VCaP (cell line): ENCODE measurements around the gene TRPM2.

Experiments used
- H3K27ac ChIP-seq: fragments of 450-650 bp; 2 replicates; pipeline ENCODE4 v1.5.1; 2017
- TF ChIP-seq, protein P1 (sequence below): fragments of 450-650 bp; conservative IDR thresholded peaks from 2 replicates; pipeline ENCODE4 v1.5.1; 2017; ENCODE audit warnings: mild to moderate bottlenecking, moderate library complexity

The TRPM2 gene

DNA sequence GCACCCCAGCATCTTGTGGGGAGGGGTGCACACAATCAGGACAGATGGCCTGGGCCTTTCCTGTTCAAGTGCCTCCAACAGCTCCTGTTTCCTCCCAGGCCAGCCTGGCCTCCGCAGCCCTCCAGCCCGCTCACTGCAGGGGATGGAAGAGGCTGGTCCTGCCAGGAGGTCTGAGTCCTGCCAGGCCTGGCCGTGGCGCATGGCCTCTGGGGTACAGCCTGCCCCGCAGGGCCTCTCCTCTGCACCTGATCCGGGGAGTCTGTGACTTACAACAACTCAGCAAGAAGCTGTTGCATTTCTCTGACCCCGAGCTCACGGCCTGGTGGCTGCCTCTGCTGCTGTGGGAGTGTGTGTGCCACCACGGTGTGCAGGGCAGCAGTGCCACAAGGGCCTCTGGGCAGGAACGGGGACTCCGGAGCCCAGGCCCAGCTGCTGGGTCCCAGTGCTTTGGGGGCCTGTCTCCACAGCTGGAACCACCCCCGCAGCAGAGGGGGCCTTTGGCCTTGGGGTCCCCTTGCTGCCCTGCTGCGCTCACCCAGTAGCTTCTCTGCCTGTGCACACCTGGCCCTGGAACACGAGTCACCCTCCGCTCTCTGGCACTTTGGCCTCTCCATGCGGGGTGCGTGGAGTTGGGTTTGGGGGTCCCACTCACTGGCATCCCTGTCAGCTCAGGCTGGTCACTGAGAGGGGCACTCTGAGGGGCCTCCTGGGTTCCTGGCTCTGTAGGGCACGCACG is 84.4 kb downstream of the TRPM2 start:
- TF ChIP-seq, protein P1, sequence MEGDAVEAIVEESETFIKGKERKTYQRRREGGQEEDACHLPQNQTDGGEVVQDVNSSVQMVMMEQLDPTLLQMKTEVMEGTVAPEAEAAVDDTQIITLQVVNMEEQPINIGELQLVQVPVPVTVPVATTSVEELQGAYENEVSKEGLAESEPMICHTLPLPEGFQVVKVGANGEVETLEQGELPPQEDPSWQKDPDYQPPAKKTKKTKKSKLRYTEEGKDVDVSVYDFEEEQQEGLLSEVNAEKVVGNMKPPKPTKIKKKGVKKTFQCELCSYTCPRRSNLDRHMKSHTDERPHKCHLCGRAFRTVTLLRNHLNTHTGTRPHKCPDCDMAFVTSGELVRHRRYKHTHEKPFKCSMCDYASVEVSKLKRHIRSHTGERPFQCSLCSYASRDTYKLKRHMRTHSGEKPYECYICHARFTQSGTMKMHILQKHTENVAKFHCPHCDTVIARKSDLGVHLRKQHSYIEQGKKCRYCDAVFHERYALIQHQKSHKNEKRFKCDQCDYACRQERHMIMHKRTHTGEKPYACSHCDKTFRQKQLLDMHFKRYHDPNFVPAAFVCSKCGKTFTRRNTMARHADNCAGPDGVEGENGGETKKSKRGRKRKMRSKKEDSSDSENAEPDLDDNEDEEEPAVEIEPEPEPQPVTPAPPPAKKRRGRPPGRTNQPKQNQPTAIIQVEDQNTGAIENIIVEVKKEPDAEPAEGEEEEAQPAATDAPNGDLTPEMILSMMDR = no peak
- peak overlapping the region; percentile 57; the same call in 1 of the 2 replicates for H3K27ac ChIP-seq

DNA sequence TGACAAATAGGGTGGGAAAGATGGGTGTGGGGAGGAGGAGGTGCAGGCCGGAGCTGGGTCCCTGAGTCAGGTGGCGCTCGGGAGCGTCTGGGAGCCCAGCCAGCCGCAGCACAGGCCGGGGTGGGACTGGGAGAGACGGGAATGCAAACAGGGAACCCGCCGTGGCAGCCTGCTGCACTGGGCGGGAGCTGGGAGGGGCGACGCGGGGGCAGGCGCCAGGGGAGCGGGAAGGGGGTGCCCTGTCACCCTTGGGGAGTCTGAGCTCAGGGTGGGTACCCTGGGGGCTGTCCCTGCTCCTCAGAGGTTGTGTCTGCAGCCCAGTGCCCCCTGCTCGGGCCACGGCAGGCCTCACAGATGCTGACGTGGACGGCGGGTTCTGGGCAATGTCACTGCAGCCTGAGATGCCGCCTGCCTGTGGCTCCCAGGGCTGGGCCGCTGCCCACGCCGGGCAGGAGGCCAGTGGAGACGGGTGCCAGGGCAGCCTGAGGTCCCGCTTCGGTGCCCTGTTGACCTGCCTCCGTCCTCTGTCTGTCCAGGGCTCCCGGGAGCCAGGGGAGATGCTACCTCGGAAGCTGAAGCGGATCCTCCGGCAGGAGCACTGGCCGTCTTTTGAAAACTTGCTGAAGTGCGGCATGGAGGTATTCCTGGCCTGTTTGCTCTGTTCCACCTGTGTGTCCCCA is 85.2 kb downstream of the TRPM2 start:
- TF ChIP-seq, protein P1 = no peak
- H3K27ac ChIP-seq = peak overlapping the region; percentile 57; the same call in 1 of the 2 replicates

DNA sequence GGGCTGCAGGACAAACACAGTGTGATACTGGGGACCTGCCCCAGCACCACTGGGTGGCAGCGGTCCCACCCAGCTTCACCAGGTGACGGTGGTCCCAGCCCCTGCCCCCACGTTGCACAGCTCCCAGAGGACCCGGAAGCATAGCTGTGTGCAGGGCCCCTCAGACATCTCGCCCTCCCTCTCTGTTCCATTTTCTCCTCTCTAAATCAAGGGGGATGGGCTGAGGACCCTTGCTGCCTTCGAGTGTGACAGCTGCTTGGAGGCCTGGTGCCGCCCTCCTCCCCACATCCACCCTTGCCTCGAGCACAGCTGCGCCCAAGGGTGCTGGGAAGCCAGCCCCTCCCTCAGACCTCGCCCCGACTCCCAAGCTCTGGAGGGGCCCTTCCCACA is 85.8 kb downstream of the TRPM2 start:
- peak overlapping the region; percentile 57; the same call in 1 of the 2 replicates for H3K27ac ChIP-seq
- TF ChIP-seq, protein P1 = 0 out of 2 replicates have a peak, but pooled peaks have one; percentile 18

DNA sequence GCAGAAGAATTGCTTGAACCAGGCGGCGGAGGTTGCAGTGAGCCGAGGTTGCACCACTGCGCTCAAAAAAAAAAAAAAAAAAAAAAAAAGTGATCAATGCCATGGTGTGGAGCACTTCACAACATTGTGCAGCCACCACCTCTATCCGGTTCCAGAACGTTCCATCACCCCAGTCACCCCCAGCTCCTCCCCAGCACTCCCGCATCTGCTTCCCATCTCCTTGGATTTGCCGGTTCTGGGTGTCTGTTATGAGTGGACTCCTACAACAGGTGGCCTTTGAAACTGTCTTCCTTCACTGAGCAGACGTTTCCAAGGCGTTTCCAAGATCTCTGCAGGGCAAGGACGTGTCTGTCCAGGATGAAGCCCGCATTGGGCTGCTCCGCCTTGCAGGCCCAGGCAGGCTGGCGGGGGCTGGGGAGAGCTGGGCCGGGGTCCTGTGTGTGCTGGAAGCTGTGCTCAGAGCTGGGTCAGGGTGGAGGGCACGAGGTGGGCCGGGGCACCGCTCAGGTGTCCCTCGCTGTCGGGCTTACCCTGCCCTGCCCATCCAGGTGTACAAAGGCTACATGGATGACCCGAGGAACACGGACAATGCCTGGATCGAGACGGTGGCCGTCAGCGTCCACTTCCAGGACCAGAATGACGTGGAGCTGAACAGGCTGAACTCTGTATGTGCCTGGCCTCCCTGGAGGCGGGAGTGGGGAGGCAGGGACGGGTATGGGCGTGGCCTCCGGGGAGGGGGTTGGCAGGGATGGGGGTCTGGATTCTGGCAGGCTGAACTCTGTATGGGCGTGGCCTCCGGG is 87.0 kb downstream of the TRPM2 start:
- H3K27ac ChIP-seq = no peak overlapping the region
- TF ChIP-seq, protein P1 = no peak

DNA sequence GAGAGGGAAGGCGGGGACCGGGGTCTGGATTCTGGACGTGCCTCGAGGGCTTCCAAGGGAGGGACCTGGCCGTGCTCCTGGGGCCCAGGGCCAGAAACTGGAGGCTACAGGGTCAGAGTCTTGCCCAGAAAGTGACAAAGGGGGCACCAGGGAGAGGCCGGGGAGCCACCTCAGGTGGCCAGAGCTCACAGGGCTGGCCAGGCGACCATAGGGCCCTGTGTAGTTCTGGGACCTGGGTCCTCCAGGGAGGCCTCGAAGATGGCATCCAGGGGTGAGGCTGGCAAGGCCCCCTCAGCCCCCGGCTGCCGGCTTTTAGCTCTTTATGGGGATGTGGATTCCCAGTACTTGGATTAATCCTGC is 87.6 kb downstream of the TRPM2 start:
- no peak overlapping the region for H3K27ac ChIP-seq
- TF ChIP-seq, protein P1 = no peak

DNA sequence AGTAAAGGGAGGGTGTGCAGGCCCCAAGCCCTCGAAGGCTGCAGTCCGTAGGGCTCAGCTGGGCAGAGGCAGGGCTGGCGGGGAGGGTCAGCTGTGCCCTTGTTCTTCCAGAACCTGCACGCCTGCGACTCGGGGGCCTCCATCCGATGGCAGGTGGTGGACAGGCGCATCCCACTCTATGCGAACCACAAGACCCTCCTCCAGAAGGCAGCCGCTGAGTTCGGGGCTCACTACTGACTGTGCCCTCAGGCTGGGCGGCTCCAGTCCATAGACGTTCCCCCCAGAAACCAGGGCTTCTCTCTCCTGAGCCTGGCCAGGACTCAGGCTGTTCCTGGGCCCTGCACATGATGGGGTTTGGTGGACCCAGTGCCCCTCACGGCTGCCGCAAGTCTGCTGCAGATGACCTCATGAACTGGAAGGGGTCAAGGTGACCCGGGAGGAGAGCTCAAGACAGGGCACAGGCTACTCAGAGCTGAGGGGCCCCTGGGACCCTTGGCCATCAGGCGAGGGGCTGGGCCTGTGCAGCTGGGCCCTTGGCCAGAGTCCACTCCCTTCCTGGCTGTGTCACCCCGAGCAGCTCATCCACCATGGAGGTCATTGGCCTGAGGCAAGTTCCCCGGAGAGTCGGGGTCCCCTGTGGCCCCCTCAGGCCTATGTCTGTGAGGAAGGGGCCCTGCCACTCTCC is 88.3 kb downstream of the TRPM2 start:
- H3K27ac ChIP-seq = no peak overlapping the region
- TF ChIP-seq, protein P1 = no peak
